HepG2 (cell line): ENCODE measurements around the gene IL22RA1. TPM values are rescaled to one million over a fixed set of nuclear protein-coding genes. Genes with fewer than 3 reads are reported as not detected.
A peak's percentile ranks its signal among the peaks of the same experiment; 100 is the strongest.

Source experiments
- CBX5 ChIP-seq: sonication (generic); formaldehyde crosslinking; IDR thresholded peaks from 2 replicates; pipeline ENCODE4 v1.4.0; 2020; ENCODE audit warnings: missing genetic modification reagents, borderline replicate concordance
- FOSL2 ChIP-seq: sonication (generic); formaldehyde crosslinking; IDR thresholded peaks from 2 replicates; pipeline ENCODE4 v1.4.0; 2020; ENCODE audit warnings: missing genetic modification reagents
- NFRKB ChIP-seq: fragments of 450-650 bp; IDR thresholded peaks from 2 replicates; pipeline ENCODE4 v1.6.1; 2017
- NR2F1 ChIP-seq, 2 experiments: fragments of 450-650 bp in 1 of 2; formaldehyde crosslinking in 1 of 2; IDR thresholded peaks; 2 replicates each; pipeline versions ENCODE4 v1.5.0 to v1.6.1; 2016 to 2020; ENCODE audit warnings: mild to moderate bottlenecking in 1 of 2, missing compliant biosample characterization in 1 of 2, missing genetic modification reagents in 1 of 2, moderate library complexity in 1 of 2
- PCBP1 ChIP-seq: fragments of 200-400 bp; formaldehyde crosslinking; IDR thresholded peaks from 2 replicates; pipeline ENCODE4 v1.6.1; 2017; ENCODE audit warnings: mild to moderate bottlenecking, low read depth, low read length, borderline replicate concordance
- POLR2AphosphoS2 ChIP-seq: IDR thresholded peaks from 2 replicates; pipeline ENCODE4 v1.6.1; 2011; ENCODE audit warnings: low read depth, low read length, improper control_type of control experiment
- TGIF2 ChIP-seq: IDR thresholded peaks from 2 replicates; pipeline ENCODE4 v1.6.1; 2016; ENCODE audit warnings: control low read depth, missing compliant biosample characterization
- THAP7 ChIP-seq: sonication (generic); formaldehyde crosslinking; IDR thresholded peaks from 2 replicates; pipeline ENCODE4 v1.8.1; 2023; ENCODE audit warnings: mild to moderate bottlenecking, missing genetic modification reagents
- ZBTB25 ChIP-seq: IDR thresholded peaks from 2 replicates; pipeline ENCODE4 v1.6.1; 2018; ENCODE audit warnings: missing genetic modification reagents
- ZNF101 ChIP-seq: sonication (generic); formaldehyde crosslinking; IDR thresholded peaks from 2 replicates; pipeline ENCODE4 v1.4.0; 2020; ENCODE audit warnings: mild to moderate bottlenecking, low read depth, missing genetic modification reagents, borderline replicate concordance
- ZNF235 ChIP-seq: sonication (generic); formaldehyde crosslinking; IDR thresholded peaks from 2 replicates; pipeline ENCODE4 v1.8.1; 2023; ENCODE audit warnings: mild to moderate bottlenecking, missing genetic modification reagents, borderline replicate concordance
- ZNF3 ChIP-seq: IDR thresholded peaks from 2 replicates; pipeline ENCODE4 v1.7.0; 2017; ENCODE audit warnings: inconsistent platforms
- ZNF446 ChIP-seq: sonication (generic); formaldehyde crosslinking; IDR thresholded peaks from 2 replicates; pipeline ENCODE4 v1.5.0; 2020; ENCODE audit warnings: mild to moderate bottlenecking, missing genetic modification reagents
- ZNF776 ChIP-seq: sonication (generic); formaldehyde crosslinking; IDR thresholded peaks from 2 replicates; pipeline ENCODE4 v1.4.0; 2020; ENCODE audit warnings: mild to moderate bottlenecking, missing genetic modification reagents
- ZNF800 ChIP-seq: sonication (generic); formaldehyde crosslinking; IDR thresholded peaks from 2 replicates; pipeline ENCODE4 v1.4.0; 2020; ENCODE audit warnings: missing genetic modification reagents
- polyA plus RNA-seq, 8 experiments: library from polyadenylated mRNA; depleted of rRNA in 3 of 8; stranded (reverse) in 7 of 8; unstranded in 1 of 8; fragments of >200 nt; fragmentation: Illumina TruSeq in 4 of 8; extraction: Trizol in 4 of 8; gene quantifications; 2 replicates each; pipeline versions ENCODE4 v1.2.1 to v1.2.3, GENCODE V29; 2011 to 2016; ENCODE audit warnings: low read depth in 4 of 8, missing spikeins in 1 of 8, mixed read lengths in 1 of 8; ENCODE audit not compliant: insufficient read depth in 1 of 8
- total RNA-seq, 5 experiments: library from RNA; depleted of rRNA; stranded (reverse); fragments of >200 nt; fragmentation: Illumina TruSeq; extraction: Trizol; gene quantifications; 2 replicates each; pipeline ENCODE4 v1.2.3, GENCODE V29; 2016; ENCODE audit warnings: low read depth in 1 of 5

IL22RA1 gene
- total and polyA plus RNA-seq, 2 of the 13 experiments (the other 11 are each of a cell fraction or from before 2014, with no cell fraction given), result 4.4 to 10.2 TPM

- TF ChIP-seq ZNF446 (no peak), ZNF235 (CRISPR knock-in tag) (no peak), THAP7 (no peak), FOSL2 (CRISPR knock-in tag) (peak; percentile 69), ZNF101 (no peak), POLR2AphosphoS2 (no peak), ZBTB25 (CRISPR knock-in tag) (peak; percentile 60), PCBP1 (no peak), ZNF800 (no peak), NFRKB (no peak), CBX5 (0 out of 2 replicates have a peak, but pooled peaks have one; percentile 20), TGIF2 (CRISPR knock-in tag) (peak; percentile 74), ZNF776 (CRISPR knock-in tag) (no peak), ZNF3 (no peak), NR2F1 (CRISPR knock-in tag; IDR thresholded peaks at IDR 0.05) (peak in 1 of 2 experiments; percentile 34; a peak in 1 of 4 replicates)
Observed at GRCh38 chr1:24118410-24119242, 24.3 kb downstream of the IL22RA1 start (continued).
